Fibroblast of skin of right quadriceps (primary cell): ENCODE data around the gene TRIM44.
"Not testable (repeated sequence)": the region's sequence is repeated elsewhere in the genome, so short reads cannot be mapped to it uniquely, and the experiment has no call there.

Source experiments
- DNase-seq: peaks from one replicate; pipeline ENCODE4 v3.0.0-alpha.2; 2013

TRIM44 gene

GRCh38 chr11:35761899-35762298, 99.3 kb downstream of the TRIM44 start:
- no peak for DNase-seq

GRCh38 chr11:35763301-35763700, 100.7 kb downstream of the TRIM44 start:
- DNase-seq = no peak

GRCh38 chr11:35763765-35764164, 101.2 kb downstream of the TRIM44 start:
- no peak for DNase-seq

- no peak for DNase-seq
Measured at GRCh38 chr11:35764417-35764816, 101.8 kb downstream of the TRIM44 start.

GRCh38 chr11:35765211-35765610, 102.6 kb downstream of the TRIM44 start:
- DNase-seq = no peak

- no peak for DNase-seq
Measured at GRCh38 chr11:35766651-35767050, 104.1 kb downstream of the TRIM44 start.

- DNase-seq = peak; percentile 77
Measured at GRCh38 chr11:35770425-35770824, 107.8 kb downstream of the TRIM44 start.

GRCh38 chr11:35771722-35772121, 109.1 kb downstream of the TRIM44 start:
- DNase-seq = no peak

- not testable (repeated sequence) for DNase-seq
Measured at GRCh38 chr11:35777241-35777640, 114.7 kb downstream of the TRIM44 start.

GRCh38 chr11:35778943-35779342, 116.4 kb downstream of the TRIM44 start:
- not testable (repeated sequence) for DNase-seq

- DNase-seq = no peak
Measured at GRCh38 chr11:35779409-35779808, 116.8 kb downstream of the TRIM44 start.

GRCh38 chr11:35780951-35781860, 118.6 kb downstream of the TRIM44 start:
- DNase-seq = peak; percentile 78

GRCh38 chr11:35781861-35782470, 119.4 kb downstream of the TRIM44 start:
- no peak for DNase-seq

GRCh38 chr11:35783809-35784208, 121.2 kb downstream of the TRIM44 start:
- DNase-seq = no peak

- no peak for DNase-seq
Measured at GRCh38 chr11:35784699-35785098, 122.1 kb downstream of the TRIM44 start.

GRCh38 chr11:35785287-35786167, 123.0 kb downstream of the TRIM44 start:
- no peak for DNase-seq

- DNase-seq = no peak
Measured at GRCh38 chr11:35786188-35786587, 123.6 kb downstream of the TRIM44 start.

GRCh38 chr11:35787013-35787504, 124.5 kb downstream of the TRIM44 start:
- DNase-seq = peak; percentile 68

- no peak for DNase-seq
Measured at GRCh38 chr11:35787626-35788025, 125.1 kb downstream of the TRIM44 start.

GRCh38 chr11:35791088-35791958, 128.7 kb downstream of the TRIM44 start:
- no peak for DNase-seq

- DNase-seq = no peak
Measured at GRCh38 chr11:35792148-35792845, 129.7 kb downstream of the TRIM44 start.
